ENCODE data around the gene ZNF28.

DNA sequence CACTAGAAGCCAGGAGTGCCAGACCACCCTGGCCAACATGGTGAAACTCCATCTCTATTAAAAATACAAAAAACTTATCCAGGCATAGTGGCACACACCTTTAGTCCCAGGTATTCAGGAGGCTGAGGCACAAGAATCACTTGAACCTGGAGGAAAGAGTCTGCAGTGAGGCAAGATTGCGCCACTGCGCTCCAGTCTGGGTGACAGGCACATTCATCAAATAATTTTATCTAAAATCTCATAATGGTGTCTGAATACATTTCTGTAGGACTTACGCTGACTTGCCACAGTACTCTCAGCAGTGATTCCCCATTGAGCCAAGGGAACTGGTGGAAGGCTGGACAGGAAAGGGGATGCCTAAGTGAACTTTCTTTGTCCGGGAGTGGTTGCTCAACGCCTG is 4.3 kb upstream of the ZNF28 start:
- TF ChIP-seq, protein P1, sequence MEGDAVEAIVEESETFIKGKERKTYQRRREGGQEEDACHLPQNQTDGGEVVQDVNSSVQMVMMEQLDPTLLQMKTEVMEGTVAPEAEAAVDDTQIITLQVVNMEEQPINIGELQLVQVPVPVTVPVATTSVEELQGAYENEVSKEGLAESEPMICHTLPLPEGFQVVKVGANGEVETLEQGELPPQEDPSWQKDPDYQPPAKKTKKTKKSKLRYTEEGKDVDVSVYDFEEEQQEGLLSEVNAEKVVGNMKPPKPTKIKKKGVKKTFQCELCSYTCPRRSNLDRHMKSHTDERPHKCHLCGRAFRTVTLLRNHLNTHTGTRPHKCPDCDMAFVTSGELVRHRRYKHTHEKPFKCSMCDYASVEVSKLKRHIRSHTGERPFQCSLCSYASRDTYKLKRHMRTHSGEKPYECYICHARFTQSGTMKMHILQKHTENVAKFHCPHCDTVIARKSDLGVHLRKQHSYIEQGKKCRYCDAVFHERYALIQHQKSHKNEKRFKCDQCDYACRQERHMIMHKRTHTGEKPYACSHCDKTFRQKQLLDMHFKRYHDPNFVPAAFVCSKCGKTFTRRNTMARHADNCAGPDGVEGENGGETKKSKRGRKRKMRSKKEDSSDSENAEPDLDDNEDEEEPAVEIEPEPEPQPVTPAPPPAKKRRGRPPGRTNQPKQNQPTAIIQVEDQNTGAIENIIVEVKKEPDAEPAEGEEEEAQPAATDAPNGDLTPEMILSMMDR (IDR thresholded peaks at IDR 0.05), result no peak
- TF ChIP-seq POLR2A (IDR thresholded peaks at IDR 0.05), result no peak
